Common myeloid progenitor, CD34-positive (primary cell): Measurements from ENCODE around the gene HSF5.

Experiments
- CTCF ChIA-PET: fragments of 350-600 bp; sonication (Branson Sonifier 250); formaldehyde crosslinking; loops from one replicate; lab custom pipeline; 2021; ENCODE audit warnings: antibody characterized with exemption; lab: Charles Lee
- POLR2A ChIA-PET: fragments of 350-600 bp; sonication (Branson Sonifier 250); formaldehyde crosslinking; loops from one replicate; lab custom pipeline; 2021; ENCODE audit warnings: antibody characterized with exemption; lab: Charles Lee
- DNase-seq, 3 donors: peaks; one replicate each; pipeline versions ENCODE4 v3.0.0 to v3.0.0-alpha.2; 2013
- H3K27ac ChIP-seq, 2 experiments: 1 replicate in 1 of 2; 2 replicates in 1 of 2; pipeline ENCODE4 v1.7.0; 2013; ENCODE audit warnings: inconsistent platforms in 2 of 2, low read length in 2 of 2, mild to moderate bottlenecking in 2 of 2, low read depth in 1 of 2, moderate library complexity in 1 of 2; ENCODE audit not compliant: severe bottlenecking in 2 of 2, insufficient read depth in 1 of 2, poor library complexity in 1 of 2
- H3K27me3 ChIP-seq, 5 experiments: replicated peaks in 2 of 5; 1 replicate in 3 of 5; 2 replicates in 2 of 5; pipeline versions ENCODE4 v1.6.1 to v1.7.0; 2013; ENCODE audit warnings: low read length in 4 of 5, mild to moderate bottlenecking in 2 of 5, moderate library complexity in 2 of 5, inconsistent platforms in 1 of 5; ENCODE audit not compliant: insufficient read depth in 5 of 5, control insufficient read depth in 4 of 5
- H3K36me3 ChIP-seq, 4 experiments: 1 replicate in 2 of 4; 2 replicates in 2 of 4; pipeline versions ENCODE4 v1.6.1 to v1.7.0; 2013; ENCODE audit warnings: low read length in 3 of 4, control low read depth in 1 of 4, mild to moderate bottlenecking in 1 of 4; ENCODE audit not compliant: control insufficient read depth in 4 of 4, insufficient read depth in 4 of 4
- H3K4me1 ChIP-seq, 4 experiments: 1 replicate in 3 of 4; 2 replicates in 1 of 4; pipeline versions ENCODE4 v1.6.1 to v1.7.1; 2013; ENCODE audit warnings: low read length in 3 of 4, mild to moderate bottlenecking in 3 of 4, control low read depth in 1 of 4, inconsistent platforms in 1 of 4, moderate library complexity in 1 of 4; ENCODE audit not compliant: control insufficient read depth in 4 of 4, insufficient read depth in 4 of 4; ENCODE audit errors: control extremely low read depth in 1 of 4
- H3K4me3 ChIP-seq, 7 experiments: 1 replicate in 4 of 7; 2 replicates in 3 of 7; pipeline versions ENCODE4 v1.5.1 to v1.7.0; 2013; ENCODE audit warnings: mild to moderate bottlenecking in 7 of 7, low read length in 6 of 7, moderate library complexity in 6 of 7, inconsistent platforms in 2 of 7, low read depth in 2 of 7, control low read depth in 1 of 7; ENCODE audit not compliant: insufficient read depth in 4 of 7, control insufficient read depth in 1 of 7; ENCODE audit errors: extremely low read depth in 1 of 7
- H3K9me3 ChIP-seq, 5 experiments: 1 replicate in 4 of 5; 2 replicates in 1 of 5; pipeline versions ENCODE4 v1.6.1 to v1.7.1; 2013; ENCODE audit warnings: low read length in 4 of 5, mild to moderate bottlenecking in 2 of 5, inconsistent platforms in 1 of 5, low read depth in 1 of 5, moderate library complexity in 1 of 5; ENCODE audit not compliant: control insufficient read depth in 4 of 5, insufficient read depth in 2 of 5; ENCODE audit errors: control extremely low read depth in 1 of 5
- WGBS: methylation state at CpG from one replicate; pipeline ENCODE4 v1.1.5; 2013; ENCODE audit not compliant: insufficient coverage; 5-methylcytosine and 5-hydroxymethylcytosine counted together

The HSF5 gene

DNA sequence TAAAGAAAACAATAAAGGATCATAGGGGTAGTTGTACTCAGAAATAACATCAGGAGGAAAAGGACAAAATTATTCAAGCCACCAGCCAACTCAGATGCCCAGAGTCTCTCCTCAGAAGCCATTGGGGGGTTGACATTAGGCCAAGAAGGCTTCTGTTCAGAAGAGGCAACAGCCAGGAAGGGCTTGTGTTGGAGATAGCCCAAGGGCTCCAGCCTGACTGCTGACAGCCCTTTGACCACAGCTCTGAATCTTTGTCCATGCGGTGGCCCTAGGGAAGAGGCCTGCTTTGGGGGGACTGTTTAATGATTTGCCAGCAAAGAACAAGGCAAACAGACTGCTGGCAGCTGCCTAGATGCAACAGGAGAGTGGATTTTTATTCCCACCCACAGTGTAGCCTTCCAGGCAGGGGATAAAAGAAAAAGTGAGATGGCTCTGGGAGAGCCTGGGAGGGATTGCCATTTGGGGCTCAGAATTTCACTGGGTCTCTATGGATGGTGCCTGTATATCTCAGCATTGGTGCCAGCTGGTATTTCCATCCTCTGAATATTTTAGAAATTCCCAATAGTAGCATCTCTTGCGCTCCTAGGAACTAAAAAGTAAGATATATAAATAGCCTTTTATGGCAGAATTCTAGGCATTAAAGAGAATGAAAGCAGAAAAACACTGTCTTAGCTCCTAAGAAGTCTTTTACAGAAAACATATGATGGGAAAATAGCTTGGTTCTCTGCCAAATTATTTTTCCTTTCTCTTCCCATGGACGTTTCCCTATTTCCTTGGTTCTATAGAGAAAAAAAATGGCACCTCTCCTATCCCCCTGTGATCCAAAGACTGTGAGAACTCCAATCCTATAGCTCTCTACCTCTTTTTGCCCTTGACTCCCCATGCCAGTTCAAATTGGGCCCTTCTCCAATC lies 106.8 kb downstream of the HSF5 start:
- Histone ChIP-seq H3K27ac (no peak overlapping the region), H3K9me3 (no peaks in the 10 kb centered on the region), H3K27me3 (no peaks in the 10 kb centered on the region), H3K36me3 (no peaks in the 10 kb centered on the region), H3K4me3 (no peak overlapping the region), H3K4me1 (peaks cover 8 to 31% (median 16%) of the 10 kb centered on the region in 4 experiments)
- ChIA-PET CTCF (interaction anchor here (0.9 to 1.8 kb wide), 4 partner anchors 12 to 64 kb away, joined by 3 to 5 read pairs (median 4); partner anchors contain the start of gene RNF43), POLR2A (interaction anchor here (0.6 kb wide), 1 partner anchor 51 kb away, joined by 3 read pairs; no protein-coding TSS in a partner anchor)
- no peak for DNase-seq
- whole genome bisulfite sequencing = 94% methylated on average over 2 of the region's 3 CpGs

- Histone ChIP-seq H3K4me1 (peaks cover 8 to 37% (median 21%) of the 10 kb centered on the region in 4 experiments), H3K36me3 (no peaks in the 10 kb centered on the region), H3K9me3 (no peaks in the 10 kb centered on the region), H3K27me3 (no peaks in the 10 kb centered on the region), H3K27ac (no peak overlapping the region), H3K4me3 (no peak overlapping the region)
- no peak for DNase-seq
- 84% methylated on average over 5 of the region's 5 CpGs for WGBS
- ChIA-PET POLR2A (interaction anchor here (0.6 kb wide), 1 partner anchor 182 kb away, joined by 3 read pairs; no protein-coding TSS in a partner anchor), CTCF (interaction anchor here (0.9 to 2.4 kb wide), 6 partner anchors 15 to 63 kb away, joined by 3 to 14 read pairs (median 5); partner anchors contain the start of gene RNF43)
Observed at GRCh38 chr17:58380207-58381123, 107.7 kb downstream of the HSF5 start.

DNA sequence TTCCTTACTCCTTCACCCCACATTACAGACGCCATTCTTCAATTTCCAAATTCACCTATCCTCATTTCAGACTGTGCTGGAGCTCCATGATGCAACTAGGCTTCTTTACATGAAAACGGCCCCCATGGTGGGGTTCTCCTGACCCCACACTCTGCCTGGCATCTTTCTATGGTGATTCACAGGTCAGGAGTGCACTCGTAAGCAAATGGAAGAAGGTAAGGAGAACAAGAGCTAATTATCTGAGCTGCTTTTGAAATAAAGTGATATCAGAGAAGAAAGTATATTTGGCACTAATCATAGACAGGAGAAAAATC lies 108.7 kb downstream of the HSF5 start:
- WGBS = 56% methylated on average over 2 of the region's 3 CpGs
- no peak for DNase-seq
- no peaks in the 10 kb centered on the region for H3K27me3 ChIP-seq
- no peaks in the 10 kb centered on the region for H3K9me3 ChIP-seq
- peak overlapping the region in 1 of 7 experiments; percentile 38 for H3K4me3 ChIP-seq
- H3K4me1 ChIP-seq = peaks cover 8 to 38% (median 20%) of the 10 kb centered on the region in 4 experiments
- H3K27ac ChIP-seq = no peak overlapping the region
- ChIA-PET CTCF (interaction anchor here (1.5 to 2.4 kb wide), 3 partner anchors 16 to 62 kb away, joined by 5 to 14 read pairs (median 5); partner anchors contain the start of gene RNF43), POLR2A (interaction anchor here (0.6 kb wide), 1 partner anchor 183 kb away, joined by 3 read pairs; no protein-coding TSS in a partner anchor)
- no peaks in the 10 kb centered on the region for H3K36me3 ChIP-seq

DNA sequence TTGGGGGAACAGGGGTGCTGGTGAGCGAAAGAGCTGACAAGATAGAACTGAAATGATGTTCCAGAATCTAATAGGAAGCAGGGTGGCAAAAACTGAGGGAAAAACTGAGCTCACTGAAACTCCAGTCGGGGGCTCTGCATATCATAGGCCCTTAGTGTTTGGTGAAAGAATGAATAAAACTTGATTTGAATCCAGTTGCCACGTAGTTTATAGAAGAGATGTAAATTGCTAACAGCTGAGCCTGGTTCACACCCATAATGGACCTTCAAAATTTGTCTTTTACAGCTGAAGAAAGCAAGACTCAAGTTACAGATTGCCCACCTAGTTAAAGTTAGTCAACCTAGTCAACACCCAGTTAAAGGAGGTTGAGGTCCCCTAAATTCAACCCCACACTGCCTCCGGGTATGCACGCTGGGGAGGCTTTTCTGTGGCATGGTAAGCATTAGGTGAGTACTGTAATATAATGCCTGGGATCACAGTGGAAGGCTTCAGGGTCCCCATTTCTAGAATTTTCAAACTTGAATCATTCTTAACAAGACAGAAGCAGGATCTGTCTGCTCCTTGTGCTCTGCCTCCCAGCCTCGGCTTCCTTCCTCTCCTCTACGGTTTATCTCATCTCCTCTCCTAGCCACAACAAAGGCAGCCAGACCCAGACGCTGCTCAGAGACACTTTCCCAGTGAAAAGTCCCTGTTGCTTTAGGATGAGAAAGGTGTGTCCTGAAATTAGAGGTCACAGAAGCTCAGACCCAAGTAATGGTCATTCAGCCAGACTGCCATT lies 109.3 kb downstream of the HSF5 start:
- CTCF ChIA-PET = interaction anchor here (0.6 to 2.4 kb wide), 8 partner anchors 13 to 62 kb away, joined by 3 to 14 read pairs (median 4); partner anchors contain the start of gene RNF43
- peak overlapping the region in 1 of 7 experiments; percentile 38 for H3K4me3 ChIP-seq
- no peaks in the 10 kb centered on the region for H3K36me3 ChIP-seq
- H3K9me3 ChIP-seq = no peaks in the 10 kb centered on the region
- H3K4me1 ChIP-seq = peaks cover 8 to 33% (median 18%) of the 10 kb centered on the region in 4 experiments
- POLR2A ChIA-PET = interaction anchor here (0.6 kb wide), 1 partner anchor 45 kb away, joined by 3 read pairs; no protein-coding TSS in a partner anchor
- DNase-seq = no peak
- WGBS = 53% methylated on average over 5 of the region's 8 CpGs
- no peaks in the 10 kb centered on the region for H3K27me3 ChIP-seq
- H3K27ac ChIP-seq = no peak overlapping the region

GRCh38 chr17:58377661-58378060 lies 110.5 kb downstream of the HSF5 start:
- H3K36me3 ChIP-seq = no peaks in the 10 kb centered on the region
- no peak overlapping the region for H3K27ac ChIP-seq
- no peak overlapping the region for H3K4me3 ChIP-seq
- POLR2A ChIA-PET = no interaction called here
- peaks cover 8 to 33% (median 18%) of the 10 kb centered on the region in 4 experiments for H3K4me1 ChIP-seq
- CTCF ChIA-PET = interaction anchor here (1.6 to 2.4 kb wide), 3 partner anchors 10 to 60 kb away, joined by 3 to 14 read pairs (median 6); no protein-coding TSS in a partner anchor
- WGBS = 100% methylated on average over 3 of the region's 5 CpGs
- no peak for DNase-seq
- no peaks in the 10 kb centered on the region for H3K9me3 ChIP-seq
- H3K27me3 ChIP-seq = no peaks in the 10 kb centered on the region

DNA sequence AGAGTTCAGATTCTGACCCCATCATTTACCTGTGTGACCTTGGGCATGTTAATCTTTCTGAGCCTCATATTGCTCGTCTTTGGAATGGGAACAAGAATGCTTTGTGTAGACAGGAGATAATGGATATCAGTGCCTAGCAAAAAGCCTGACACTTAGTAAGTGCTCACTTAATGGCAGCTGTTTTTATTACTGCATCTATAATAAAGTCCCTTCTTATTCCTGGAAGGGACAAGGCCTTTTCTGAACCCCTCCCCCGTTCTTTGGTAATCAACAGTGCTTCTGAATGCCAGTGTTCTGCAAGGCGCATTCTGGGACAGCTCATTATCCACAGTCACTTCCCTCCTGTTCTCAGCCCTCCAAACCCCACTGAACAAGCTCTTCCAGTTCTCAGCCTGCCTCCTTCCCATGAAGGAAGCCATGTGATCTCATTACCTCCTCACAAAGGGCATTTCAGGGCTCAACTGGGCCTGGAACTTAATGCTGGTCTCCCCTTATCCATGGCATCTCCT lies 111.1 kb downstream of the HSF5 start:
- H3K36me3 ChIP-seq = no peaks in the 10 kb centered on the region
- no peak overlapping the region for H3K4me3 ChIP-seq
- DNase-seq = no peak
- CTCF ChIA-PET = interaction anchor here (1.3 to 1.6 kb wide), 2 partner anchors 9 to 59 kb away, joined by 3 to 6 read pairs; no protein-coding TSS in a partner anchor
- no peak overlapping the region for H3K27ac ChIP-seq
- POLR2A ChIA-PET = no interaction called here
- 97% methylated on average over 3 of the region's 3 CpGs for WGBS
- peaks cover 8 to 33% (median 17%) of the 10 kb centered on the region in 4 experiments for H3K4me1 ChIP-seq
- no peaks in the 10 kb centered on the region for H3K9me3 ChIP-seq
- no peaks in the 10 kb centered on the region for H3K27me3 ChIP-seq
